WI38 (cell line): ENCODE data around the gene PPP6R3.

ENCODE experiments used
- H3K4me3 ChIP-seq: 2 replicates; pipeline ENCODE4 v1.5.1; 2011; ENCODE audit warnings: low read depth, mild to moderate bottlenecking, control low read depth, low read length
- TF ChIP-seq, protein P1 (sequence below): IDR thresholded peaks from 2 replicates; pipeline ENCODE4 v1.5.1; 2012; ENCODE audit warnings: low read depth, mild to moderate bottlenecking, control low read depth, low read length

PPP6R3 gene, protein sequence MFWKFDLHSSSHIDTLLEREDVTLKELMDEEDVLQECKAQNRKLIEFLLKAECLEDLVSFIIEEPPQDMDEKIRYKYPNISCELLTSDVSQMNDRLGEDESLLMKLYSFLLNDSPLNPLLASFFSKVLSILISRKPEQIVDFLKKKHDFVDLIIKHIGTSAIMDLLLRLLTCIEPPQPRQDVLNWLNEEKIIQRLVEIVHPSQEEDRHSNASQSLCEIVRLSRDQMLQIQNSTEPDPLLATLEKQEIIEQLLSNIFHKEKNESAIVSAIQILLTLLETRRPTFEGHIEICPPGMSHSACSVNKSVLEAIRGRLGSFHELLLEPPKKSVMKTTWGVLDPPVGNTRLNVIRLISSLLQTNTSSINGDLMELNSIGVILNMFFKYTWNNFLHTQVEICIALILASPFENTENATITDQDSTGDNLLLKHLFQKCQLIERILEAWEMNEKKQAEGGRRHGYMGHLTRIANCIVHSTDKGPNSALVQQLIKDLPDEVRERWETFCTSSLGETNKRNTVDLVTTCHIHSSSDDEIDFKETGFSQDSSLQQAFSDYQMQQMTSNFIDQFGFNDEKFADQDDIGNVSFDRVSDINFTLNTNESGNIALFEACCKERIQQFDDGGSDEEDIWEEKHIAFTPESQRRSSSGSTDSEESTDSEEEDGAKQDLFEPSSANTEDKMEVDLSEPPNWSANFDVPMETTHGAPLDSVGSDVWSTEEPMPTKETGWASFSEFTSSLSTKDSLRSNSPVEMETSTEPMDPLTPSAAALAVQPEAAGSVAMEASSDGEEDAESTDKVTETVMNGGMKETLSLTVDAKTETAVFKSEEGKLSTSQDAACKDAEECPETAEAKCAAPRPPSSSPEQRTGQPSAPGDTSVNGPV

DNA sequence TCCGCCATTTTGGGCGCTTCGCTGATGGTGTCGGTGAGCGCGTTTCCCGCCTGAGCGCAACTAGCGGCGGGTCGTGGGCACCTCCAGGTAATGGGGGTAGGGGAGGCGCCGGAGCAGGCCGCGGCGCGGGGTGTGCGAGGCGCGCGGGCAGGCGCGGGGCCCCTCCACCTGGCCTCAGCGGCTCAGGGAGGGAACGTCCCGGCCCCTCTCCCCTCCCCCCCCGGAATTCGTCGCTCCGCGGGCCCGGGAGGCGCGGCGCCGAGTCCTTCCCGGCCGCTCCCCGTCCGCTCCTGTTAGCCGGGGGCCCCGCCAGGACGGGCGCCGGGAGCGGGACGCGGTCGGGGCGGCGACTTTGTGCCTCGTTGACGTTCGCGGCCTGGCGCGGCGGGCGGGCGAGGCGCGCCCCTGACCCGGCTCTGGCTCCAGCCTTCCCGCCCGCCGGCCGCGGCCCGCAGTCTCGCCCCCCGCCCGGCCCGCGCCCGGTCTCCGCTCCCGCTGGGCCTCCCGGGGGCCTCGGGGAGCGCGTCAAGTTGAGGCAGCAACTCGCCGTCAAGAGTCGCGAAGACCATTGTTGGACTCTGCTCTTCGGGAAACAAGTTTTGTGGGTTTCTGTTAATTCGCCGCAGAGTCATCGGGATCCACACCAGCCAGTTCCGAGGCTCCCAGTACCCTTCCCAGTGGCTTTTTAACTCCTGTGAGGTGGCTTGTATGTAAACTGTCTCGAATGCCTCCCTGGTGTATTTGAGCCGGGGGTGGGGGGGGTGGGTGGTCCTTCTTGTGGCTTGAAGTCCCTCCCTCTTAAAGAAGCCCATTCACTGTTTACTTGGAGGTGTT, at the start of gene PPP6R3:
Gene PPP6R3, plus strand, starts transcription at position 12 of the 834 bp plus-strand sequence. CDS start 76,913 bp downstream, outside the sequence.
- TF ChIP-seq, protein P1, sequence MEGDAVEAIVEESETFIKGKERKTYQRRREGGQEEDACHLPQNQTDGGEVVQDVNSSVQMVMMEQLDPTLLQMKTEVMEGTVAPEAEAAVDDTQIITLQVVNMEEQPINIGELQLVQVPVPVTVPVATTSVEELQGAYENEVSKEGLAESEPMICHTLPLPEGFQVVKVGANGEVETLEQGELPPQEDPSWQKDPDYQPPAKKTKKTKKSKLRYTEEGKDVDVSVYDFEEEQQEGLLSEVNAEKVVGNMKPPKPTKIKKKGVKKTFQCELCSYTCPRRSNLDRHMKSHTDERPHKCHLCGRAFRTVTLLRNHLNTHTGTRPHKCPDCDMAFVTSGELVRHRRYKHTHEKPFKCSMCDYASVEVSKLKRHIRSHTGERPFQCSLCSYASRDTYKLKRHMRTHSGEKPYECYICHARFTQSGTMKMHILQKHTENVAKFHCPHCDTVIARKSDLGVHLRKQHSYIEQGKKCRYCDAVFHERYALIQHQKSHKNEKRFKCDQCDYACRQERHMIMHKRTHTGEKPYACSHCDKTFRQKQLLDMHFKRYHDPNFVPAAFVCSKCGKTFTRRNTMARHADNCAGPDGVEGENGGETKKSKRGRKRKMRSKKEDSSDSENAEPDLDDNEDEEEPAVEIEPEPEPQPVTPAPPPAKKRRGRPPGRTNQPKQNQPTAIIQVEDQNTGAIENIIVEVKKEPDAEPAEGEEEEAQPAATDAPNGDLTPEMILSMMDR, result no peak
- H3K4me3 ChIP-seq, result peak within 1 kb of the TSS; percentile 80

DNA sequence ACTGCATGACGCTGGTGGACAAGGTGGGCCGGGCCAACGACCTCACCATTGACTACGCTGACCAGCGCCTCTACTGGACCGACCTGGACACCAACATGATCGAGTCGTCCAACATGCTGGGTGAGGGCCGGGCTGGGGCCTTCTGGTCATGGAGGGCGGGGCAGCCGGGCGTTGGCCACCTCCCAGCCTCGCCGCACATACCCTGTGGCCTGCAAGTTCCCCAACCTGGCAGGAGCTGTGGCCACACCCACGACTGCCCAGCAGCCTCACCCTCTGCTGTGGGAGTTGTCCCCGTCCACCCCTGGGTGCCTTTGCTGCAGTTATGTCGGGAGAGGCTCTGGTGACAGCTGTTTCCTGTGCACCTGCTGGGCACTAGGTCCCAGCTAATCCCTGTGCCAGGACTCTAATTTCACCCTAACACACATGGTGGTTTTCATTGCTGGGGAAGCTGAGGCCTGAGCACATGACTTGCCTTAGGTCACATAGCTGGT, 49.0 kb upstream of the PPP6R3 start:
- TF ChIP-seq, protein P1, result no peak
- H3K4me3 ChIP-seq, result no peak overlapping the region

DNA sequence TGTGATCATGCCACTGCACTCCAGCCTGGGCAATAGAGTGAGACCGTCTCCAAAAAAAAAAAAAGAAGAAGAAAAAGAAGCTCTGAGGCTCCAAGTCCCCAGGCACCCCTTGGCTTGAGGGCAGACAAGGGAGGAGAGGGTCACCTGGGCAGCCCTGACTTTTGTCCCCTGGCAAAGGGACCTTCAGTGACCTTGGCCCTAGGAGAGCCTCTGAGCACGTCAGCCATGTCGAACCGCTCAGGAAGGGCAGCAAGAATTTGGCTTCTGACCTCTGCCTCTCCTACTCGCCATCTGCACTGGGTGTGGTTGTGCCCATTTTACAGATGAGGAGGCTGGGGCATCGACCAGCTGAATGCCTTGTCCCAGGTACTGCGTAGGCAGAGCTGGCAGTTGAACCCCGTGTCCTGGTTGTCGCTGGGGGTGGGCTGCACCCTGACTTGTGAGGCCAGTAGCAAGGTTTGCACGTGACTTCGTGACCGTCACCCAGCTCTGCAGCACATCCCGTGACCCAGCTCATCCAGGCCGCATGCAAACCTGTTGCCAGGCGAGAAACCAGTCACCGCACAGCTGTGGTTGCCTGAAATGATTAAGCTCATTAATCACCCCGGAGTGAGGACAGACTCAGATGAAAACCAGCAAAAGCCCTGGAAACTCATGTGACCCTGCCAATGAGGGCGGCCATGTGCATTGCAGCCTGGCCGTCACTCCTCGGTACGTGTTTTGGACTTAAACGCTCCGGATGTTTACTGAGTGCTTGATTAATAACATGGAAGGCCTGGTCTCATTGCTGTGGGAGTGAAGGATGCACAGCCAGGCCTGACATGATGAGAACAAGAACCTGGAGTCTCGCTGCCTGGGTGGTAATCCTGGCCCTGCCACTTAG, 47.7 kb upstream of the PPP6R3 start:
- TF ChIP-seq, protein P1, result no peak
- no peak overlapping the region for H3K4me3 ChIP-seq

DNA sequence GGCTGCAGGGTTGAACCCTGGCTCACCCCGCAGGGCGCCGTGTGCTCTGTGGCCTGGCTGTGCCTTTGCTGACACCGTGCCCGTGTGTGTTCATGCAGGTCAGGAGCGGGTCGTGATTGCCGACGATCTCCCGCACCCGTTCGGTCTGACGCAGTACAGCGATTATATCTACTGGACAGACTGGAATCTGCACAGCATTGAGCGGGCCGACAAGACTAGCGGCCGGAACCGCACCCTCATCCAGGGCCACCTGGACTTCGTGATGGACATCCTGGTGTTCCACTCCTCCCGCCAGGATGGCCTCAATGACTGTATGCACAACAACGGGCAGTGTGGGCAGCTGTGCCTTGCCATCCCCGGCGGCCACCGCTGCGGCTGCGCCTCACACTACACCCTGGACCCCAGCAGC, 47.0 kb upstream of the PPP6R3 start:
- no peak overlapping the region for H3K4me3 ChIP-seq
- TF ChIP-seq, protein P1, result no peak

DNA sequence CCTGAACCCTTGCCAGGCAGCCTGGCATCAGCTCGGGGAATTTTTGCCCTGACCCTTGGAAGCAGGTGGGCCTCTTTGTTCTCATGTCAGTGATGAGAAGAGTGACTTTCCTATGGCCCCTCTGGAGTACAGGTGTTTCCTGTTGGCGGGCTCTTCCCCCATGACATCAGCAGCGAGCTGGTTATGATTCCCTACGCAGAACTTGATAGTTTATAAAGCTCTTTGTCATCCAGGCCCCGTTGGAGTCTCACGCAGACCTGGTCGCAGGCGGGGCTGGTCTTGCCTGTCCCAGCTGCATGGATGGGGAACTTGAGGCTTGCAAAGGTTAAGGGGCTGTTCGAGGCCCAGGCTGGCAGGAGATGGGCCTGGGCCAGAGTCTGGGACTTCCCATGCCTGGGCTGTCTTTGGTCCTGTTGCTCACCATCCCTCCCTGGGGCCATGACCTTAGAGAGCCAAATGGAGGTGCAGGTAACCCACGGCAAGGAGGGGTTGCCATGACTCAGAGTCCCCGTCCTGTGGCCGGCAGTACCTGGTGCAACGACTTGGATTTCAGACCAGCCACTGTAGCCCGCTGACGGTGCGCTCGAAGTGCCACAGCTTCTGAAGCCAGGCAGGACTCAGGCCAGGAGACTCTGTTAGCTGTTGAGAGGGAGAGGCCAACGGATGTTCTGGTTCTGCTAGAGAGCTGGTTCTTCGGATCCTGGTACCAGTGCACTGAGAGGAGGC, 45.9 kb upstream of the PPP6R3 start:
- TF ChIP-seq, protein P1, result no peak
- H3K4me3 ChIP-seq, result no peak overlapping the region
